Metanephros (tissue), 2 donors: ENCODE measurements around the gene TNPO1. TPM values are rescaled to one million over a fixed set of nuclear protein-coding genes. Genes with fewer than 3 reads are reported as not detected.

Source experiments
- small RNA-seq: library from RNA; depleted of rRNA; stranded (forward); fragments of <200 nt; gene quantifications from one replicate; pipeline ENCODE3, GENCODE V24; 2014; ENCODE audit warnings: low replicate concordance
- total RNA-seq: library from RNA; depleted of rRNA; stranded (reverse); fragments of >200 nt; gene quantifications from one replicate; pipeline ENCODE4 v1.2.3, GENCODE V29; 2014

TNPO1 gene
- 126 TPM for total RNA-seq

GRCh38 chr5:72816284-72817075 lies at the start of gene TNPO1:
TNPO1 (plus strand) TSS chr5:72816661; CDS start chr5:72816738, 77 bp downstream.

GRCh38 chr5:72955768-72956323 lies 139.4 kb downstream of the TNPO1 start, which contains the start of gene FCHO2:
FCHO2 (plus strand) TSS chr5:72956041; CDS start chr5:72956097, 56 bp downstream.

Small RNA genes lying within 50 kb of the gene (small RNA-seq; reads per million reads assigned to genes)
- gene MIR4804, result not detected
- not detected for gene RF00019

Other genes starting within 250 kb of the TNPO1 start
- 29.2 TPM for gene FCHO2, start 139.4 kb downstream of the TNPO1 start, total RNA-seq